Muscle of back (tissue), 11 donors: Measurements from ENCODE around the gene UBAC1. TPM values are rescaled to one million over a fixed set of nuclear protein-coding genes. Genes with fewer than 3 reads are reported as not detected.
"Not testable (repeated sequence)": the region's sequence is repeated elsewhere in the genome, so short reads cannot be mapped to it uniquely, and the experiment has no call there.

Experiments used
- DNase-seq, 3 donors: peaks; one replicate each; pipeline versions ENCODE4 v3.0.0 to v3.0.0-alpha.2; 2013
- polyA plus RNA-seq, 10 donors: library from polyadenylated mRNA; unstranded; fragments of 120-200 nt; gene quantifications; one replicate each; pipeline ENCODE4 v1.2.1, GENCODE V29; 2013; ENCODE audit not compliant: insufficient read length in 10 of 10

Gene UBAC1
- polyA plus RNA-seq, 10 donors = 31.7 to 47.1 (median 38.4) TPM

DNA sequence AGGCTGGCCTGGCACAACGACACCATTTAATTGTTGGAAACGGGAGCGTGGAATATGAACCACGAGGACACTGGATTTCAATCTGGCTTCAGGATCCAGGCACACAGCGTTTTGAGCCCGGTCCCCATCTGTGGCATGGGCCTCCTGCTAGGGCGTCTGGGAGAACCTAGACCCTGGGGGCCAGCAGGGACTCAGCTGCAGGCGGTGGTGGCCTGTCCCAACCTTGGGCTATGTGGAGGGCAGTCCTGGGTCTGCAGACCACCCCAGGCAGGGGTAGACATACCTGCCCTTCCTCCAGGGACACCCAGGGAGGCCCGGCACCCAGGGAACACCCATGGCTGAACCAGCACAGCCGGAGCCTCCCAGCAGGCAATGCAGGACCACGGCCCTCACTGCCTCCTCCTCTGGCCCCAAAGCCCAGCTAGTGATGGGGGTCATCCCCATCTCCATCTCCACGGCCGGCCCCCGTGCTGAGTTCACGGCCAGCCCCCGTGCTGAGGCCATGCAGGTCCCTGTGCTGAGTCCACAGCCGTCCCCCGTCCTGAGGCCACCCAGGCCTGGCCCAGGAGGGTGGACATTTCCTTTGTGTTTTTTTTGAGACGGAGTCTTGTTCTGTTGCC lies 18.5 kb upstream of the UBAC1 start:
- no peak for DNase-seq

DNA sequence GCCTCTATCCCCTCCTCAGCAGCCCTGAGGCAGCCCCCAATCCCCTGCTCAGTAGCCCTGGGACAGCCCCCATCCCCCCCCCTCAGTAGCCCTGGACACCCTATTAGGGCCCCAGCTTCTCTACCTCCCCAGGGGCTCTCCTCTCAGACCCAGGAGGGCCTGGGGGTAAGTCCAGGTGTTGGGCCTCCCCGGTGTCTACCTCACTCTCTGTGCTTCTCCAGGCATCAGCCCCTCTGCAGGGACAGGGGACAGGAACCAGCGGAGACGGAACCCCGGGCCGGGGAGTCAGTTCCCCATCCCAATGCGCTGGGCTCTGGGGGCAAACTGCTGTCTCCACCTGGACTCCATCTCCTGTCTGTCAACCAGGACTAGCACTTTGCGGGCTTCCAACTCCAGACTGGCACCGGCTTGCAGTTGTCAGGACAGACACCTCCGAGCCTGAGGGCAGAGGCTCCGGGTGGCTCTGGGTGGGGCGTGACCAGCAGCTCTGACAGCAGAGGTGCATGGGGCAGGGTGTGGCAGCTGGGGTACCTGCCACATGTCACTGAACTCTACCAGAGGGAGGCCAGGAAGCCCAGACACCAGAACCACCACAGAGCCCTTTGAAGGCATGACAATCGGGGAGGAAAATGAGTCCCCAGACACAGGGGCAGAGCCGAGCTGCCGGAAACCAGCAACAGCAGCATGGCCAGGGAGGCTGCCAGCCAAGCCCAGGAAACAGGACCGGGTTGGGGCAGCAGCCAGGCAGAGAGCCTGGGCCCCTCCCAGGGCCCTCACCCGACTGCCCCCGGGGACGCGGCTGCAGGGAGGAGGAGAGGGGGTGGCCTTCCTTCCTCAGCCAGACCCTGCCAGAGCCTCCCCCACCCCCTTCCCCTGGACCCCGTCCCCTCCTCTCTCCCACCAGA lies 17.7 kb upstream of the UBAC1 start:
- DNase-seq = no peak

DNA sequence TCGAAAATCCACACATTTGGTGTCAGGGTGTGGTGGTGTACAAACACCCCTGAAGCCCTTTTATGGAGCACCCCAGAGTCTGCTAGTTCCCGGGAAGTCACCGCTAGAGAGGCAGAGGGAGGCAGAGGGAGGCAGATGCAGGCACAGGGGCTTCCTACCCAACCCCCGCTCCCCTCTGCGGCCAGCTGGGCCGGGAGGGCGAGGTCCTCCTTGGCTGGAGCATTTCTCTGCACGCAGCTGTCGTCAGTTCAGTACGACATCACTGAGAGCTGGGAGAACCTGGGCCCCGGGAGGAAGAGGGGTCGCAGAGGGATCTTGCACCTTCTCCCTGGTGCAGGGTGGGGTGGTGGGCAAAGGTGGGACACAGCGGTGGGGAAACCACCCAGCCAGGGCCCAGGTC lies 15.8 kb upstream of the UBAC1 start:
- peak in 1 of 3 donors; percentile 82 for DNase-seq

DNA sequence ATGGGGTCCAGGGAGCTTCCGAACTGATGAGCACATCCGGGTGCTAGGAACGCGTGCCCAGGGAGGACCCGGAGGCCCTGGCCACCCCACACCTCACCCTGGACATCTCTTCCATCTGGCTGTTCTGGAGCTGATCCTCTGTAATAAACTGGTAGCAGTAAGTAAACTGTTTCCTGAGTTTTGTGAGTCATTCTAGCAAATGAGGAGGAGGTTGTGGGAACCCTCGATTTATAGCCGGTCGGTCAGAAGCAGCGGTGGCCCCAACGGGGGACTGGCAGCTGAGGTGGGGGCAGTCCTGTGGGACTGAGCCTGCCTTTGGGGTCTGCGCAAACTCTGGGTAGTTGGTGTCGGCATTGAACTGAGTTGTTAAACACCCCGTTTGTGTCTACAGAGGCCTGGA lies 15.4 kb upstream of the UBAC1 start:
- no peak for DNase-seq

DNA sequence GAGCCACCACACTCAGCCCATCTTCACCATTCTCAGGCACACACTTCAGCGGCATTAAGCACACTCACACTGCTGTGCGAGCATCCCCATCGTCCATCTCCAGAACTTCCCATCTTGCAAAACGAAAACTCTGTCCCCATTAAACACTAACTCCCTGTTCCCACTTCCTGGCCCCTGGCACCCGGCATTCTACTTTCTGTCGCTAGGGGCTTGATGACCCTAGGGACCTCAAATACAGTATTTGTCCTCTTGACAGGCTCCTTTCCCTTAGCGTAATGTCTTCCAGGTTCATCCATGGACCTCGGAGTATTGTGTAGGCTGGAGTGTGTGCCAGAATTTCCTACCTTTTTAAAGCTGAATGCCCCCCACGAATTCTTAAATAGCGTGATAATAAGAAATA lies 14.7 kb upstream of the UBAC1 start:
- DNase-seq = no peak

DNA sequence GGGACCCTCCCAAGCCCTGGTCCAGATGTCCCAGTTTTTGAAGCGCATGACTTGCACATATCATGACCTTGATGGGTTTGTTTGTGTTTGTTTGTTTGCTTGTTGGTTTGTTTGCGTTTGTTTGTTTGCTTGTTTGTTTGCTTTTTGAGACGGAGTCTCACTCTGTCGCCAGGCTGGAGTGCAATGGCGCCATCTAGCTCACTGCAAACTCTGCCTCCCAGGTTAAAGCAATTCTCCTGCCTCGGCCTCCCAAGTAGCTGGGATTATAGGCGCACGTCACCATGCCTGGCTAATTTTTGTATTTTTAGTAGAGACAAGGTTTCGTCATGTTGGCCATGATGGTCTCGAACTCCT lies 13.0 kb upstream of the UBAC1 start:
- no peak for DNase-seq

DNA sequence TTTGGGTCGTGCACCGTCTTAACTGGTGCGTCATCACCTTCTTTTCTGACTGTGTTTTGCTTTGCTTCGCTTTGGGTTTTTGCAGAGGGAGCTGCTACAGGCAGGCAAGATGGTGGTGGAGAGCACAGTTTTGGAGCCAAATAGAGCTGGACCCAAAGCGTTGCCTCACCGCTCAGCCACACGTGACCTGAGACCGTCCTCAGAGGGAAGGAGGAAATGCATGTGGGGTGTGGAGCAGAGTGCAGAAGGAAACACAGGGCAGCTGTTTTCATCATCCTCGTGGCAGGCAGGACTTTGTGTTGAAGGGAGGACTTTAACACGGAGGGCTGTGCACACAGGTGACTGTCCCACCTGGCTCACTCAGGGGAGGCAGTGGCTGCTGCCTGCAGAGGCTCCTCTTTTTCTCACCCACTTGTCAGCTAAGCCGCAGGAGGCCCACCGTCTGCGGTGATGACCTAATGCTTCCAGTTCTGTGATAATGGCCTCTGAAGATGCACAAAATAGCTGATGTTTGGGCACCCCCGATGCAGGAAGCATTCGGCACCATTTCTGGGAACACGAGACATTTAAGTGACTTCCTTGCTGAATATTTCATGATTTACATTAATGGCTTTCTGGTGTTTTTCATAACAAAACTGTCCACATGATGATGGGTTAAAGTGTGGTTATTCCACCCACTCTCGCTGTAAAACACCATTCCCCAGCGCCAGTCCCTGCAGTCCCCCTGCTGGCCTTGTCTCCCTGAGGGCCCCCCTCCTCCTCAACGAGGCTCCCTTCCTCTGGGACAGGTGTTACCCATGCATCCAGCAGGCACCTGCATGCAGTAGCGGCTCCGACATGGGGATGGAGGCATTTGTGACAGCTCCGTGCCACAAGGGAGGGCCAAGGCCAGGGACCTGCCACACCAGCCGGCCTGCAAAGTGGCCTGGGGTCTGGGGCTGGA lies 12.4 kb upstream of the UBAC1 start:
- no peak for DNase-seq

DNA sequence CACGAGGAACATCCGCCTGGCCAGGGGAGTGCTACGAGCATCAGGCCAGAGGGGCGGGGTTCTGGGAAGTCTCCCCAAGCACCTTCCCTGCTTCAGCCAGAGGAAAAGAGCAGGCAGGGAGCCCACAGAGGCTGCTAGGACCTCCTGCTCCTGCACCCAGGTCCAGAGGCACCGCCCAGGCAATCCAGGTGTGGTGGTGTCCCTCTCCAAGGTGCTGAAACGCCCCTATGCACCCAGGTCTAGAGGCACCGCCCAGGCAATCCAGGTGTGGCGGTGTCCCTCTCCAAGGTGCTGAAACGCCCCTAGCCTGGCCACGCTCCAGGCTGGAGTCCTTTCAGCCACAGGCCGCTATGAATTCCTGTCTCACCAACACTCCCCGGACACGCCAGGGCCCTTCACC lies 10.7 kb upstream of the UBAC1 start:
- DNase-seq = no peak

DNA sequence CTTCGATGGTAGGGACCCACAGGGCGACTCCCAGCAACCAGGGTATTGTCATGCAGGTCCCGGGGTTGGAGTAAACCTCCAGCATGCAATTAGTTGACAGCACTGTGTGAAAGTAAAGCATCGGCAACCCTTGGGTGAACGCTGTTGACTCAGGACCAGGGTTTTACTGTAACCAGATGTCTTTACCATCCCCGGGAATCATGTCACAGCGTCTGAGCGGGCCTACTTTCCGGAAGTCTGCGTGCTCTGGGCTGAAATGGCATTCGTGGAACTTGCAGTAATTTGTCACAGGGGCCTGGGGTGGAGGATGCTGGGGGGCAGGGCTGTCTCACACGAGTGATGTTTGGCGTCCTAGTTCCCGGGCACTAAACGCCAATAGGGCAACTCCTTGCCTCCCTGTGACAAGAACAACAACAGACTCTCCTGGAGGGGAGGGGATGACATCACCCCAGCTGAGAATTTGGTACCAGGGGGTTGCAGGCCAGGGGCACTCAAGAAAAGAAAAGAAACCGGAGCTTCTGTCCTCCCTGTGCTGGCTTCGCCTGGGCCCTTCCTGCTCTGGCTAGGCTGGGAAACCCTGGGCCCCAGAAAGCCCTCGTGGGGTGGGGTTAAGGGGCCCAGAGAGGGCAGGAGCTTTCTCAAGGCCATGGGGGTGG lies 10.1 kb upstream of the UBAC1 start:
- DNase-seq = no peak

DNA sequence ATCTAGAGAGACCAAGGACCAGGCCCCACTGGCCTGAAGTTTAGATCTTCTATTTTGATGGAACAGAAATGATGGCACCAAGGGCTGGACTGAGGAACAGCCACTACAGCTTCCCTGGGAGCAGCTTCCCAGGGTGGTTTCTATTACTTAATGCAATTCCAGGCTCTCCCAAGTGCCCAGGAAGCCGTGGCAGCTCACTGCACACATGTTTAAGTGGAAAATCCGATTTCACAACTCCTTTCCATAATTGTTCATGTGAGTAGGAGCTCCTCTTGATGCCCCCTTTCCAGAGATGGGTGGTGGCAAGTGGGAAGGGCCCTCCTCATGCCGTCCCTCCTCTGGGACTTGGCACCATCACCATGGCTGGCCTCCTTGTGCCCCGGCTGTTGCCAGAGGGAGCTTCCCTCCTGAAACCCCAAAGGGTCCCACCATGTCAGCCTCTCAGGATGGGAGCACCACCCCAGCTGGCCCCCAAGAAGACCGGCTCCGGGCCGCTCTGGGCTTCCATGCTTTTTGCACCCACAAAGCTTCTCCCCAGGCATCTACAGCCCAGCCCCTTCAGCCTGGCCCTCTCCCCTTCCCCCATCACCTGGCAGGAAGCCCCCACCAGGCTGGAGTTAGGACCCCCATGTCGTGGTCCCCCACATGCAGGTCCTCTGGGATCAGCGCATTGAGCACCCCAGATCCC lies 9.1 kb upstream of the UBAC1 start:
- no peak for DNase-seq

DNA sequence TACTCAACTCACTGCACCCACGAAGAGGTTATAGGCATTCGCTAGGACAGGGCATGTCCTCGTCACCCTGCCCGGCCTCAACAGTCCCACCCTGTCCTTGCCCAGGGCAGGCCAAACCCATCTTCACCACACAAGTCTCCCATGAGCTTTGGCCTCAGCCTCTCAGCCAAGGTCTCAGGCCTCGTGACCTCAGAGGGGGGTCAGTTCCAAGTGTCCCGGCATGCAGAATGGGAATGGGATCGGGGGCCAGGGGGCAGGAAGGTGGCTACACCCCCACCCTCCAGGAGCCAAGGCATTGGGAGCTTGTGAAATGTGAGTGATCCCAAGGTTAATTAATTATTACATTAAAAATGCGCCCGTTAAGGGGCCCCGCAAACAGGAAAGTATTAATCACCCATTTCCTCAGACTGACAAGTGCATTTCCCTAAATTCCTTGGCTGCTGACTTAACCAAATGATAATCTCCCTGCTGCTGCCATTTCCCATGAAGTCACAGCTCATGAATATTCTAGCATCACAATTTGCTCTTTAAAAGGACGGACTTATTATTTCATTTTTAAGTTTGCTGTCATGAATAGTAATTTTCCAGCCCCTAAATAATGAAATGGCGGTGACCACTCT lies 8.0 kb upstream of the UBAC1 start:
- no peak for DNase-seq

DNA sequence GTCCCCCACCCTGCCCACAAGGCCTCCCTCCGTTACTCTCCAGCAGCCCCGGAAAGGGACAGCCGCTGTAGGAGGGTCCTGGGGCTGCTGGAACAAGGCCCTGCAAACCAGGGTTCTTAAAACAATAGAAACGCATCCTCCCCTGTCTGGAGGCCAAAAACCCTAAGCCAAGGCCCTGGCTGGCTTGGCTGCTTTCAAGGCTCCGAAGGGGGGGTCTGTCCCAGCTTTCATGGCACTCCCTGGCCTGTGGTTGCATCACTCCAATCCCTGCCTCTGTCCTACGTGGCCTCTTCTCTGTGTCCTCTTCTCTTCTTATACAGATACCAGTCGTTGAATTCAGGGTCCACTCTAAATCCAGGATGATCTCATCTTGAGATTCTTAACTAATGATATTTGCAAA lies 7.4 kb upstream of the UBAC1 start:
- no peak for DNase-seq

DNA sequence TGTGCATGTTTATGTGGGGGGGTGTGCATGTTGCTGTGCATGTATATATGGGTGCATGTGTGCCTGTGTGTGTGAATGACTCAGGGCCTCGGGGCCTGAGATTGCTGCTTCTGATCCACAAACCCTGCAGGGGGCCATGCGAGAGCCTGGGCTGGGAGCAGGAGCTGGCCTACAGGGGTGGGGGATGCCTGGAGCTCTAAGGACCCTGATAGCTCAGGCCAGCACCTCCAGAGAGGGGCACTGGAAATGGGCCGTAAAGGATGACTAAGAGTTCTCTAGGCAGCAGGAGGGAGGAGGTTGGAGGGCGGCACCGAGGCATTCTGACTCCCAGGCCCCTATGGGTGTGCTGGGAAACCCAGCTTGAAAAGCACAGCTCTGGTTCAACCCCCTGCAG lies 6.9 kb upstream of the UBAC1 start:
- DNase-seq = no peak

DNA sequence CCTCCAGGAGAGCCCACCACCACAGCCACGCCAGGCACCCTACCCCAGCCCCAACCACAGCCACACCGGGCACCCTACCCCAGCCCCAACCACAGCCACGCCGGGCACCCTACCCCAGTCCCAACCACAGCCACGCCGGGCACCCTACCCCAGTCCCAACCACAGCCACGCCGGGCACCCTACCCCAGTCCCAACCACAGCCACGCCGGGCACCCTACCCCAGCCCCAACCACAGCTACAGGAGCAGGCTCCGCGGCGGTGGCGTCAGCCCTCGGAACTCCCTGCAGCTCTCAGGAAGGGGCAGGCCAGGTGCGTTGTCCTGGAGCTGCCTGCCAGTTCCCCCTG lies 5.7 kb upstream of the UBAC1 start:
- DNase-seq = not testable (repeated sequence)

DNA sequence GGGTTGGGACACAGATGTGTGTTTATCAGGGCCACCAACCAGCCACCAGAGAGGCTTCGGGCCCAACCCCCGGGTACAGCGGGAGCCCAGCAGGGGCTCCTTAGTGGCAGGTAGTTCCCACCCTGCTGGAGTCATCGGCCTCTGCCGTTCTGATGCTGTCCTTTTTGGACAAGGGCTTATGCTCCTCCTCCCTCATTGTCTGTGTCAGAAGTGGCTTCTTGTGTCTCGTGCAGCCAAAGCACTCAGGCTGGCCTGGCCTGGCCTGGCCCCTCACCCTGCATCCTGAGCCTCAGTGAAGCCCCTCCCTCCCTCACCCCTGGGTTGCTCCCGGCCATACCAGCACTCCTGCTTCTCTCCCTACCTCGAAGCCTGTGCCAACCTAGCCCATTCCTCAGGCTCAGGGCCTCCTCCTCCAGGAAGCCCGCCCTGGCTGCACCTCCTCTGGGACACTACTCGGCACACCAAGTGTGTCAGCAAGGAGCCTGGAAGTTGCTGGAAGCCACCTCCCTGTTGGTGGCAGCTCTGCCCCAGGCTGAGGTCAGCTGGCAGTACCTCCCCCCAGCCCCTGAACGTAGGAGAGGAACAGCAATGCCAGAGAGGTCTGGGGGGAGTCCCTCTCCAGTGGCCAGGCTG lies 4.1 kb upstream of the UBAC1 start:
- no peak for DNase-seq

DNA sequence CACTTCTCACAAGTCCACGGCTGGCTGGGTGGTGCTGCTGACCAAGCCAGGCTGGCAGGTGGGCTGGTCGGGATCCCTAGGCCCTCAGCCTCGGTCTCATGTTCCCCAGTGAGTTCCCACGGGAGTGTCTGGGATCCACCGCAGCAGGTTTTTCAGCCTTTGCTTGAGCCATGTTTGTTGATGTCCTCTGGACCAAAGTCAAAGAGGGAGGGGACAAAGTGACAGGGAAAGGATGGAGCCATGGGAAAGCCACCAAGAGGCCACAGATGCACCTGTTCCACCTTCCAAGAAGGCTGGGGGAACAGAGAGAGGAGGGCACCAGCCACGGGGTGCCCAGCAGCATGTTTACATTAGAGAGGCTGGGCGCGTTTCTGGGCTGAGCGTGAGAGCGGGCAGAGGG lies 2.8 kb upstream of the UBAC1 start:
- DNase-seq = no peak

DNA sequence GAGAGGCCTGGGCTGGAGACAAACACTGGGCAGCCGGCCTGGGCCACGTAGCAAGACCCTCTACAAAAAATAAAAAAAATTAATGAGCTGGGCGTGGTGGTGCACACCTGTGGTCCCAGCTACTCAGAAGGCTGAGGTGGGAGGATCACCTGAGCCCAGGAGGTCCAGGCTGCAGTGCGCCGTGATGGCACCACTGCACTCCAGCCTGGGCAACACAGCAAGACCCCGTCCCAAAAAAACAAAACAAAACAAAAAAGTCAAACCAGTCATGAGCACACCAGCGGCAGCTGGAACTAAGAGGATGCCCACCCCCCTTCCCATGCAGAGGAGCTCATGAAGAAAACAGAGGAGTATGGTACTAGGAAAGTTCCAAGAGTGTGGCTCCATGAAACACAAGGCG lies 2.2 kb upstream of the UBAC1 start:
- DNase-seq = no peak

DNA sequence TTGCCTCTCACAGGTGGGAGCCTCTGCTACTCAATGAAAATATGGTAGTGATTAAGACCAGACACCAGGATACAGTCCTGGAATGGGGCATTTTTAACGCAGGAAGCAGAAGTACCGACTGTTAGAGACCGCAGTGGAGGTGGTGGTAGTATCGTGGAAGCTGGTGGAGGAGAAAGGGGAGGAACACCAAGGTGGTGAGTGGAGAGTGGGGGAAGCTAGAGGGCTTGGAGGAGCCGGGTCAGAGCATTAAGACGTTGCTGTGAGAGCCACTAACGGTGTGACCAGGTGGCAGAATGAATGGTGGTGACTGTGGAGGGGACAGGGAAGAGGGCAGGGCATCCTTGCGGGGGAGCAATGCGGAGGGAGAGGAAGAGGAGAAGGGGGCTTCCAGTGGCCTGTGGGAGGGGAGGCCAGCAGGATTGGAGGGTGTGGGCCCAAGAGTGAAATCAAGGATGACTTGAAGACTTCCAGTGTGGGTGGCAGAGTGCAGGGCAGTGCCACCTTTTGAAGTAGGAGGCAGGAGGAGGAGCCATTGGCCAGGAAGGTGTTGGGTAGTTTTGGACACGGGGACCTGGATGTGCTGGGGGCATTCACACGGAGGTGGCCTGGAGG lies 1.6 kb upstream of the UBAC1 start:
- no peak for DNase-seq

DNA sequence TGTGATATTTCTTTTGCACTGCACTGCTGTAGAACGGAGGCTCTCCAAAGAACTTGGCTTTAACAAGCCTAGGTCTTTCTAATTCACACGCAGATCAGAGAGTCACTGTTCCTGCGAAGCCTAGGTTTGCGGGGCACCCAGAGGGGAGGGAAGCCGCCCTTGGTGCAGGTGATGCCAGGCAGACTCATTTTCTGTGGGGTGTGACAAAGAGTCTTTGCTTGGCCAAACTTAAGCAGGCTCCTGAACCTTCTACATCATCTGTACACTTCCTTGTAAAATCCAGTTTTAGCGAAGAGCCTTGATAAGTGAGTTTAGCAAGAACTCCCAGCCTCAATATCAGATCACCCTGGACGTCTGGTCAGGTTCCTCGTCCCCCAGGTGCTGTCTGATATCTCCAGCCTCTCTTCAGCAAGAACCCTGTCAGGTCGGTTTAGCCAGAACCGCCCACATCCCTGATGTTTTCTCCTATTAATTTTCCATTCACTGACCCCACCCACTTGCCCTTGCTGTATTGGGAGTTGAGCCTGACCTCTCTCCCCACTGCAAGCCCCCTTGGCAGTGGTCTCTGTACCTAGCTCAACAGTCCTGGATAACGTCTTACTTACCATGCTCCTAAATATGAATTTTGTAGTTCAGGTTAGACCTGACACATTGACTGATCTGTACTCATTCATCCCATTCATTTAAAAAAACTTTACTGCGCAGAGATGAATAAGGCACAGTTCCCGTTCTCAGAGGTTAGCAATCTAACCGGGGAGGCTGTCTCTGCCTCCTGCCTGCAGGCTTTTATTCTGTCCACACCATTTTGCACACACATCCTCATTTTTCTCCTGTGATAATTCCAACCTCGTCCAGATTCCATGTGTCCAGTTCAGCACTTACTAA lies 880 bp upstream of the UBAC1 start:
- DNase-seq = no peak
